ENCODE results near the gene CFAP299.
"Not testable (repeated sequence)": the region's sequence is repeated elsewhere in the genome, so short reads cannot be mapped to it uniquely, and the experiment has no call there.

CFAP299 gene

GRCh38 chr4:80614319-80614718 is 278.8 kb downstream of the CFAP299 start:
- DNase-seq, result no peak

- no peak for DNase-seq
These were observed 279.6 kb downstream of the CFAP299 start for GRCh38 chr4:80615099-80615498.

DNA sequence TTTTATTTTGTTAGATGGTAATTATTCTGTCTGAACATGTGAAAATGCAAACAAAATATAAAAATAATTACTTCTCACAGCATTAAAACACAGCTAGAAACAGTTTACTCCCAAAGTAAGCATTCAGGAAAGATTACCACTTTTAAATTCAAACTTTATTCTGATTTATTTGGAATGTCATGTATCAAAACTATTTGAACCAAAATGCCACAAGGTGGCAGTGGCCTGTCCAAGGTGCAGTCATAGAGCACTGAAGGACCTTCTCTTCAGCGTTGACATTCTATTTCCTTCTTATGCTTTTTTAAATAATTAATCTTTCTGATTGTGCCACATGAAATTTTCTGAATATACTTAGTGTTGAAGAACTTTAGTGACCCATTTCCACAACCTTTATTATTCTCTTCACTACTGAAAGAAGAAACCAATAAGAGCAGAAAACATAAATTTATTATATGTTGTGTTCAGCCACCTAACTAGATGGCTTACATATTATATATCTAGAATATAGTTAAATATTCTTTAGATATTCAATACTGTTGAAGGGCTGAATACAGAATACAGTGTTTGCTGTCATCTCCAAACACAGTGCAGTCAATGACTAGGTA is 283.6 kb downstream of the CFAP299 start:
- no peak for DNase-seq

- no peak for DNase-seq
These were observed 296.3 kb downstream of the CFAP299 start for GRCh38 chr4:80631861-80632260.

DNA sequence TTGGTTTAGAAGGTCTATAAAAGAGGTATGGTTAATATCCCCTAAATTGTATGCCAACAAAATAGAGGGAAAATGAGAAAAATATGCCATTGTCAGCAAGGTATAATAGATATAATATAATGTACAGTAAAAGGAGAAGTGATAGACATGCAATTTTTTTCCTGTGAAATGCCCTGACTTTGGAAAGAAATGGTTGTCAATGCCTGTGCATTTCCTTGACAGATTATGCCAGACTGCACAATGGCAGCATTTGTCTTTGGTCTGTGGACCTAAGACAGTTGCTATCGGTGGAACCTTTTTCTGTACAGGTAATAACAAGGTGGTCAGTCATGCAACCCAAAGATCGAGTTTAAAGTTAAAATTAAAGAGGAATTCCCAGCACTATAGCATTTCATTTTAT is 301.7 kb downstream of the CFAP299 start:
- DNase-seq, result no peak

DNA sequence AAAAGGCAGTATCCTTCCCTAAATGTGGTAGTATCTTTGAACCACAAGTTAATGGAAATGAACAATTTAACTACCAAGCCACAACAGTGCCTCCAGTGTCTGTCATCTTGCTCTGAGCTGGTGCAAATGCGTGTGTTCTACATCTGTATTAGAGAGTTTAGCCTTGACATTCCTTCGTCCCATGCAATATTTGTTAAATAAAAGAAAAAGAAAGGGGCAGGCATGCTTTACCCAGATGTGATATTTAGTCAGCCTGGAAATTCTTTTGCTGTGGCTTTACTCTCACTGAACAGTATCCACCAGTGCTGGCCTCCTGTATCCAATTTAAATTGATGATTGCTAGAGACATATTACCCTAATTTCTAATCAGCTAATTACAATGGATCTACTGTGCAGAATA is 310.5 kb downstream of the CFAP299 start:
- no peak for DNase-seq

DNA sequence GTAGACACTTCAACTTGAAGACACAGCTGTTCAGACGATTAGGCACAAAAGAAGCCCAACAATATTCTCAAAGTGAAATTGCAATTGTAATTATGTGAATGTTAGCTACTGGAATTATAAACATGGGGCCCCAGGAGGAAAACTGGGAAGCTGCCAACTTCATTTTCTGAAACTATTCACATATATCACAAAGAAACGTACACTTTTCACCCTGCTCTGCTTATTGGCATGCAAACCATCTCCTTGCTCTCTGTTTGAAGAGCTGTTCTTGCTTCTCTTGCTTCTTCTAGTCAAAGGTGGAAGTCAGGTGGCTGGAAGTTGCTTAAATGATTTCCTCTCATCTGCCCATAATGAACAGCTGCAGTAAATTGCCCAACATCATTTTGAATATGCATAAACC is 320.1 kb downstream of the CFAP299 start:
- DNase-seq, result no peak

DNA sequence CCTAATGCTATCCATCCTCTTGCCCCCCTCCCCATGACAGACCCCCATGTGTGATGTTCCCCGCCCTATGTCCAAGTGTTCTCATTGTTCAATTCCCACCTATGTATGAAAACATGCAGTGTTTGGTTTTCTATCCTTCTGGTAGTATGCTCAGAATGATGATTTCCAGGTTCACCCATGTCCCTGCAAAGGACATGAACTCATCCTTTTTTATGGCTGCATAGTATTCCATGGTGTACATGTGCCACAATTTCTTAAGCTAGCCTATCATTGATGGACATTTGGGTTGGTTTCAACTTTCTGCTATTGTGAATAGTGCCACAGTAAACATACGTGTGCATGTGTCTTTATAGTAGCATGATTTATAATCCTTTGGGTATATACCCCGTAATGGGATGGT is 334.6 kb downstream of the CFAP299 start:
- DNase-seq, result not testable (repeated sequence)

DNA sequence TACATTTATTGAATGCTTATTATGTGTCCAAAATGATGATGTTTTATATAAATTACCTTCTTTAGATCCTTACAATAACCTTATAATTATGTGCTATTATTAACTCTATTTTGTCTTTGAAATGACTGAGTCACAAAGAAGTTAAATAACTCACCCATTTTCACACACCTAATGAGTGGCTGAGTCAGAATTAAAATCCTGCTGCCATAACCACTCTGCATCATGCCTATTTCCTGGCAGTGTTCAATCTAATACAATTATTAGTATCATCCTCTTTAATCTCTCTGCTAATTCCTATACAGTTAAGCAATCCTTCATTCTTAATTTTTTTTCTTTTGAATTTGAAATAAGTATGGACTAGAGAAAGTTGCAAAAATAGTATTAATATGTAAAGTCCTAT is 342.9 kb downstream of the CFAP299 start:
- no peak for DNase-seq

- DNase-seq, result no peak
These were observed 345.4 kb downstream of the CFAP299 start for GRCh38 chr4:80680934-80681333.

DNA sequence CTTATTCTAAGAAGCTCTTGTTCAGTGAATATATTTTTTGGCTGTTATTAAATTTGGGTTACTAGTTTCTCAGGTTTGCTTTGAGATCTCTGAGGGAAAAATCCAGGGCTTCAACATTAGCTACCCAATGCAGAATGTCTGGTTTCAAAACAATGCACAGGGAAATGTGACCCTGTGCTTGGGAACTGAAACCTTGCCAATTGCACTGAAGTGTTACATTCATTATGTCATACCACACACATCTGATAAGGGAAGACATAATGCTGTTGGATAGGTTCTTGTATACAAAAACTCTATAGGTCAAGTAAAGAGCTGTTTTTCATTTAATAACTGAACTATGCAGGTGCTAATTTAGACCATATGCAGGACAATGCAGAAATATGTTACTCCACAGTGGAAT is 349.7 kb downstream of the CFAP299 start:
- no peak for DNase-seq

DNA sequence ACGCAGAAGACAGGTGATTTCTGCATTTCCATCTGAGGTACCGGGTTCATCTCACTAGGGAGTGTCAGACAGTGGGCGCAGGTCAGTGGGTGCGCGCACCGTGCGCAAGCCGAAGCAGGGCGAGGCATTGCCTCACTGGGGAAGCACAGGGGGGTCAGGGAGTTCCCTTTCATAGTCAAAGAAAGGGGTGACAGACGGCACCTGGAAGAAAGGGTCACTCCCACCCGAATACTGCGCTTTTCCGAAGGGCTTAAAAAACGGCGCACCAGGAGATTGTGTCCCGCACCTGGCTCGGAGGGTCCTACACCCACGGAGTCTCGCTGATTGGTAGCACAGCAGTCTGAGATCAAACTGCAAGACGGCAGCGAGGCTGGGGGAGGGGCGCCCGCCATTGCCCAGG is 352.2 kb downstream of the CFAP299 start:
- DNase-seq, result not testable (repeated sequence)

GRCh38 chr4:80694171-80694570 is 358.6 kb downstream of the CFAP299 start:
- DNase-seq, result no peak

- DNase-seq, result no peak
These were observed 369.8 kb downstream of the CFAP299 start for GRCh38 chr4:80705311-80705710.

DNA sequence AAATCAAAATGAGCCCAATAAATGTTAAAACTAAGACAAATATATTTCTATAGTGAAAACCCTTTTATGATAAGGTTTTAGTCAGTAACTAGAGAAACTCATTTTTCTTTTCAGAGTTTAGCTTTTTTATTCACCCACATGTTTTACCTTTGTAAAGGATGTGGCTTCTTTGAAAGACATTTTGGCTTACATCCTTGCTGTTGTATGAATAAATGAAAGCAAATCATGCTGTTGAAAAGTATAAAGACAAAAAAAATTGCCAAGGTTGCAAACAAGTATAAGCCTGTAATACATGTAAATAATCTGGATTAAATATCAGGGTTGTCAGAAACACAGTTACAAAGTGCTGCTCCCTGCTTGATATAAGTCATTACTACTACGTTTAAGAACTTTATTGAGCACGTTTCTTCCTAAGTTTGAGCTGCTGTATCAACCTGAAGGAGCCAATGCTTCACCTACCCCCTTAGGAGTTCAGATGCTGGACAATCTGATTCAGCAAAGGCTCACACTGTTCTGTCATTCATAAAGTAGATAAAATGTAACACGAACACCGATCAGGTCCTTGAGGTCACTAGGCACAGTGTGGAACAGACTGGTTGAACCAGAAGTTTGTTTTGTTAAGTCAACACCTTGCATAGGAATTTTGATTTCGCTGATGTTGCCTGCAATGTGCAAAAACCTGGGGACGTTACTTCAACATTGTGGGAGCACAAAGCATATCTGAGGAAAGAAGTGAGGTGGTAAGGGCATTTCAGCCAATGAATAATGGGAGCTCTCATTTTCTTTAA is 373.7 kb downstream of the CFAP299 start:
- no peak for DNase-seq

DNA sequence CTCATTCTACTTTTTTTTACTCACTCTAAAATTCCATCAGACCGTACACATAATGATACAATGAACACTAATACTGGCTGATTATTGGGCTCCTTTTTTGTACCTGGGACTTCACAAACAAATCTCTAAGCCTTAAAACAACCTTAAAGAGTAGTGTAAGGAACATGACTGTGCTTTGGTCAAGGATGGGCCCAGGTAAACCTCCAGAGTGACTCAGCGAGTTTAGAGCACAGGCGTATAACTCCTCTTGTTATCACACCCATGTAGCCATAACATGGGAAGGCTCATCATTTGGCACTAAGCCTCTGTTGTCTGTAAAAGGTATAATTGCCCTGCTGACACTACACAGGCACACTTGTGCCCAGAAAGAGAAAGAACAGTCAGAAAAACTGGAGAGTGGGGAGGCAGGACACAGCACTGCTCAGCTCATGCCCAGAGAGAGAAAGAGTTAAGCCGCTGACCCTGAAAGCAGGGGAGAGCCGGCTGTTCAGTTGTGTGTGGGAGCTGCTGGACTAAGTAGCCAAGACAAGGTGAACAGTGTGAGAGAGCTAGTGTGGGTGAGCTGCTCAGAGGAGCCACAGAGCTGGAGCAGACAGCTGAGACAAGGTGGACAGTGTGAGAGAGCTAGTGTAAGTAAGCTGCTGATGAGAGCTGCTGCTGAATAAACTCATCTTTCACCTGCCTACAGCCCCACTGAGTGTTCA is 375.4 kb downstream of the CFAP299 start:
- no peak for DNase-seq

DNA sequence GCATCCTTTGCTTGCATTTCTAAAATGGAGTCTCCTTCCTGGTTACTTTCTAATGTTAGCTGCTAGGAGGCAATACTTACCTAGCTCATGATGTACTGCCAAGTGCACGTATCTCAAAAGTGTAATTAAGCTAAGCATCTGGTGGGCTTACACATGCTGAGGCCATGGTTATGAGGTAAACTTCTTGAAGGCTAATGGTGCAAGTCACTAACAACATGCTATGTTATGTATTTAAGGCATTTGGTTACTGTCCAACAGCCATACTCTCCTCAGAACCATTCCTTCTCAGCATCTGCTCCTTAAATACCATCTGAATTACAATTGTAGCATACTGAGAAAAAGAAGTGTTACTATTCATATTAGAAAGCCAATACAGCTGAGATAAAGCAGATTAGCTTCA is 376.4 kb downstream of the CFAP299 start:
- no peak for DNase-seq

DNA sequence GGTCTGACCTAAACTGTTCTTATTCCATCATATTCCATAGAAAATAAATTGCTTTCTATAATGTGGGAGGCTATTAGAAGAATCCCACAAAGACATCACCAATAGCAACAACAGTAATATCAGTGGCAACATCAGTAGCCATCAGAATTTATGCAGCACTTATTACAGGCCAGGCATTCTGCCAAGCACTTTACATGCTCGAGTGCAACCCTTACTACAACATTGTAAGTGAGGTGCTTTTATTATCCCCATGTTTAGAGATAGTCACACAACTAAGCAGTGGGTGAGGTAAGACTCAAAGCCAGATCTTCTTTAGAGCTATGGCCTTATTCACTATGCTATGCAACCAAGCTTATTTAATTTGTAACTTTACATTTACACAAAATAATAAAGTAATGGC is 377.9 kb downstream of the CFAP299 start:
- DNase-seq, result no peak

DNA sequence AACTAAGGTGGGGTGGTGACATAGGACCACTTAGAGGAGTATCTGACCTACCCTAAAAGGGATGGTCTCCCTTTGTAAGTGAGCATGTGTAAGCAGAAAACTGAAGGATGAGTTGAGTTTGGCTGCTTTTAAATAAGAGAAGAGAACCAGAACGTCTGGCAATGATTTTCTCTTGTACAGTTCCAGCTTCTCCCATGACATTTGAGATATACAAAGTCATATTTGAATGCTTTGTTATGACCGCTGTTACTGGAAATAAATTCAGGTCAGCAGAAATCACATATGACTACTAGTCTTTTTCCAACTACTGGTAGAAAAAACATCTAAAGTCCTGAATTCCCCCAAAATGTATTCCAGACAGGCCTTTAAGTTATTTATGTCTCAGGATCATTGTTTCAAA is 381.7 kb downstream of the CFAP299 start:
- no peak for DNase-seq

GRCh38 chr4:80726471-80726870 is 390.9 kb downstream of the CFAP299 start:
- DNase-seq, result no peak

GRCh38 chr4:80730158-80730557 is 394.6 kb downstream of the CFAP299 start:
- no peak for DNase-seq

DNA sequence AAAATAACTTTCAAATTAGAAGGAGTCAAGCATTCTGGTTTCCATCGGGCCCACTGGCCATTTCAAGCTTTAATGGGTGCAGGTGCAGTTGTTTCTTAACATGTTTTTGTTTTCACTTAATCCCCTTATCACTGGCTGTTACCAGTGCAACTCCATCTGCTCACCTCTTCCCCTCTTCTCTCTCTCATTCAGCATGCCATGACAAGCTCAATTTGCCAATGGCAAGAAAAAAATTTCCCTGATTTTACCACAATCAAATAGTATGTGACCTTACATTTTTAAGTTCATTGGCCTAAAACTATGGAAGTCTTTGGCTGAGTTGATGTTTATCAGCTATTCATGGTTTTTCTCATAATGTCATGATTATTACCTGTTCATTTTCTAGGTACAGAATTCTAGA is 395.9 kb downstream of the CFAP299 start:
- DNase-seq, result no peak

GRCh38 chr4:80732010-80732409 is 396.5 kb downstream of the CFAP299 start:
- DNase-seq, result no peak

DNA sequence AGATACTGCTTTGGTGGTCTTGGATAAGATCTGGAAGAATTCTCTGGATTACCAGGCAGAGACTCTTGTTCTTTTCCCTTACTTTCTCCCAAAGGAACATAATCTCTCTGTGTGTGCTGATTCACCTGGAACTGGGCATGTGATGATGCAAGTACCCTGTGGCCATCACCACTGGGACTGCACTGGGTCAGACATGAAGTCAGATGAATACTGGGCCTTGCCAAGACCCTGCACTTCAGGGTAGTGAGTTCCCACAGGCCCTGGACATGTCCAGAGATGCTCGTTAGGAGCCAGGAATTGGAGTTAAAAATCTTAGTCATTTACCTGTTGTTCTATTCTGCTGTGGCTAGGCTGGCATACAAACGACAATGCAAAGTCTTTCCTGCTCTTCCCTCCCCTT is 404.8 kb downstream of the CFAP299 start:
- no peak for DNase-seq

All from NCI-H1417 treated with DMSO at 0.1 percent for 48 hours (cell line).